Hepatocyte (in vitro differentiated cells): ENCODE data around the gene CBS.
"Not testable (repeated sequence)": the region's sequence is repeated elsewhere in the genome, so short reads cannot be mapped to it uniquely, and the experiment has no call there.

ENCODE experiments used
- EZH2 ChIP-seq: fragments of 200-600 bp; sonication (generic); IDR thresholded peaks from 2 replicates; pipeline ENCODE4 v1.6.1; 2016; ENCODE audit warnings: antibody characterized with exemption, mild to moderate bottlenecking, borderline replicate concordance
- EZH2phosphoT487 ChIP-seq: fragments of 200-600 bp; sonication (generic); IDR thresholded peaks from one replicate; pipeline ENCODE4 v1.6.1; 2018; ENCODE audit warnings: antibody characterized with exemption, mild to moderate bottlenecking, low read depth, moderate library complexity; ENCODE audit not compliant: unreplicated experiment, severe bottlenecking
- TF ChIP-seq, protein P1 (sequence below): fragments of 200-600 bp; sonication (generic); IDR thresholded peaks from 2 replicates; pipeline ENCODE4 v1.5.1; 2016; ENCODE audit warnings: antibody characterized with exemption, mild to moderate bottlenecking; ENCODE audit not compliant: poor library complexity

DNA sequence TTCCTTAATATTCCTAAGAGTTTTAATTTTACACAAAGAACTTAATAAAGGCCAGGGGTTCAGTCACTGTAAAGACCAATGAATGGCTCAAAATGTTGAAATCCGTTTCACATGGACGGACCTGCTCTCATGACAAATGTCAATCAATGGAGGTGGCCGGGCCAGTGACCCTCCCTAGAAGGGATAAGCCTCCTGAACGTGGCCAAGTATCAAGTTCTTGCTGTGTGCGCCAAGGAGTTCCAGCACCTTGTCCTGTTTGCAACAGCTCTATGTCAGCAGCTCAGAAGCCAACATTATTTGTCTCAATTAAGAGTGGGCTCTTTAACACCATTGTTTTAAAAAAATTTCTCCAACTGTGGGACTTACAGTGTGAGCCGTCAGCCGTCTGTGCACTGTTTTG, 25.4 kb upstream of the CBS start:
- TF ChIP-seq, protein P1, sequence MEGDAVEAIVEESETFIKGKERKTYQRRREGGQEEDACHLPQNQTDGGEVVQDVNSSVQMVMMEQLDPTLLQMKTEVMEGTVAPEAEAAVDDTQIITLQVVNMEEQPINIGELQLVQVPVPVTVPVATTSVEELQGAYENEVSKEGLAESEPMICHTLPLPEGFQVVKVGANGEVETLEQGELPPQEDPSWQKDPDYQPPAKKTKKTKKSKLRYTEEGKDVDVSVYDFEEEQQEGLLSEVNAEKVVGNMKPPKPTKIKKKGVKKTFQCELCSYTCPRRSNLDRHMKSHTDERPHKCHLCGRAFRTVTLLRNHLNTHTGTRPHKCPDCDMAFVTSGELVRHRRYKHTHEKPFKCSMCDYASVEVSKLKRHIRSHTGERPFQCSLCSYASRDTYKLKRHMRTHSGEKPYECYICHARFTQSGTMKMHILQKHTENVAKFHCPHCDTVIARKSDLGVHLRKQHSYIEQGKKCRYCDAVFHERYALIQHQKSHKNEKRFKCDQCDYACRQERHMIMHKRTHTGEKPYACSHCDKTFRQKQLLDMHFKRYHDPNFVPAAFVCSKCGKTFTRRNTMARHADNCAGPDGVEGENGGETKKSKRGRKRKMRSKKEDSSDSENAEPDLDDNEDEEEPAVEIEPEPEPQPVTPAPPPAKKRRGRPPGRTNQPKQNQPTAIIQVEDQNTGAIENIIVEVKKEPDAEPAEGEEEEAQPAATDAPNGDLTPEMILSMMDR: not testable (repeated sequence)
- not testable (repeated sequence) for TF ChIP-seq EZH2, EZH2phosphoT487
